Jurkat, Clone E6-1 (cell line): ENCODE results near the gene TCEAL1.
"Not testable (repeated sequence)": the region's sequence is repeated elsewhere in the genome, so short reads cannot be mapped to it uniquely, and the experiment has no call there.

Source experiments
- DNase-seq: peaks from one replicate; pipeline ENCODE4 v3.0.0-alpha.2; 2011; ENCODE audit warnings: low read depth, low spot score
- H3K4me3 ChIP-seq: 2 replicates; pipeline ENCODE4 v1.5.1; 2011; ENCODE audit warnings: mild to moderate bottlenecking, low read length, control low read depth, moderate library complexity

Gene TCEAL1

DNA sequence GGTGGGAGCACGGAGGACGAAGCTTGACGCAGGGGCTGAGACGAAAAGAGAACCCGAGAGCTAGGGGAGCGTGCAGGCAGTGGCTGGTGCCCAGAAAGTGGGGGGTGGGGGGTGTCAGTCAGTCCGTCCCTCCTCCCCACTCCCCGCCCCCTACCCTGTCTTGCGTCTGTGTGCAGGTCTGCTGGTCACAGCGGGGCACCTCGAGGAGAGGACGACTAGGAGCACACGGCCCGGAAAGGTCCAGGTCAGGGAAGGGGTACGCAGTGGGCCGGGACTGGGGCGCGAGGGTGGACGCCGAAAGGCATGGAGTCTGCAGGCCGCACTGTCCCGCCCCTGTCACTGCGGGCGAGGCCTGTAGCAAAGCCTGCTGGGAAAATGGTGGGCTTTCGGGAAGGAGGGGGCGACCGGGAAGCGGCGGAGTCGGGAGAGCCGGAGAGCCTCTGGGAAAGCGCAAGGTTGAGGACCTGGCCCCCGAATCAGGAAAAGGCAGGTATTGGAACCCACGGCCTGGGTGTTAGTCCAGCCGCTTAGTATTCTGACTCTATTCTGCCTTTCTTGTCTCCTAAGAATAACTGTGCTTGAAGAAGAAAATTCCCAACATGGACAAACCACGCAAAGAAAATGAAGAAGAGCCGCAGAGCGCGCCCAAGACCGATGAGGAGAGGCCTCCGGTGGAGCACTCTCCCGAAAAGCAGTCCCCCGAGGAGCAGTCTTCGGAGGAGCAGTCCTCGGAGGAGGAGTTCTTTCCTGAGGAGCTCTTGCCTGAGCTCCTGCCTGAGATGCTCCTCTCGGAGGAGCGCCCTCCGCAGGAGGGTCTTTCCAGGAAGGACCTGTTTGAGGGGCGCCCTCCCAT lies 769 bp downstream of the TCEAL1 start:
- DNase-seq = no peak
- peak overlapping the region; percentile 65 for H3K4me3 ChIP-seq

DNA sequence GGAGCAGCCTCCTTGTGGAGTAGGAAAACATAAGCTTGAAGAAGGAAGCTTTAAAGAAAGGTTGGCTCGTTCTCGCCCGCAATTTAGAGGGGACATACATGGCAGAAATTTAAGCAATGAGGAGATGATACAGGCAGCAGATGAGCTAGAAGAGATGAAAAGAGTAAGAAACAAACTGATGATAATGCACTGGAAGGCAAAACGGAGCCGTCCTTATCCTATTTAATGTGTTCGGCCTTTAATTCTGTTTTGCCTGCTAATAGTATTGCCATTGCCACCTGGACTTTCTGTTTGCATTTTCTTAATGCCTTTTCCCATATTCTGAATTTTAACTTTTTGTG lies 1.4 kb downstream of the TCEAL1 start:
- H3K4me3 ChIP-seq = no peak overlapping the region
- DNase-seq = no peak

DNA sequence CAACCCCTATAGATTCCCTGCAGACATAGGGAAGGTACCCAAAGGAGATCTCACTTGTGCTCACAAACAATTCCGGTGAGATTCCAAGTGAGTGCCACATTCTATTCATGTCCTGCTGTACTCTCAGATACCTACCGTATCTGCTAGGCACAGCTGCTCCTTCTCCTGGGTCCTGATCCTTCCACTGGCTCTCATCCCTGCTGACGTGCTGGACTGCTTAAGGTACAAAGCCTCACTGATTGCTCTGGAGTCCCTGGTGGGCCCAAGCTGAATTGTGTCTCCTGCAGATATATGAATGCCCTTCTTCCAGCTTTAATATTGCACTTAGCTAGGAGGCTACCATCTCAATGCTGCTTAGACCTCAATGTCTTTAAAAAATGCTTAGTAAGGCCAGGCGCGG lies 2.4 kb downstream of the TCEAL1 start:
- DNase-seq = no peak
- H3K4me3 ChIP-seq = no peak overlapping the region

DNA sequence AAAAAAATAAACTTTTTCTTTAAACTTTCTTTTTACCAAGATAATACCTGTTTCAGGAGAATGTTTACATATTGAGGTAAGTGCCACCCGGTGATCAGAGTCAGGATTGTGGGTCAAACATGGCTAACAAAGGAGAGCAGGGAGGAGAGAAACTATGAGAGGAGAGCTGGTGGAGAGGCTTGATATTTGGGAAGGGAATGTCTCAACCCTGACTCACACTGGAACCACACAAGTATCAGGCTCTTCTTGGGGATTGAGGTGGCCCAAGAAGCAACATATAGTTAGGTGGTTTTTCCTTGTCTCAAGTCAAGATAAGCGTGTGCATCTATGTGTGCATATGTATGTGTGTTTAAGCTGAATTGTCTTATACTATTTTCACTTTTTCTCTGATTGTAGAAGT lies 6.7 kb downstream of the TCEAL1 start:
- DNase-seq = no peak
- H3K4me3 ChIP-seq = no peak overlapping the region

DNA sequence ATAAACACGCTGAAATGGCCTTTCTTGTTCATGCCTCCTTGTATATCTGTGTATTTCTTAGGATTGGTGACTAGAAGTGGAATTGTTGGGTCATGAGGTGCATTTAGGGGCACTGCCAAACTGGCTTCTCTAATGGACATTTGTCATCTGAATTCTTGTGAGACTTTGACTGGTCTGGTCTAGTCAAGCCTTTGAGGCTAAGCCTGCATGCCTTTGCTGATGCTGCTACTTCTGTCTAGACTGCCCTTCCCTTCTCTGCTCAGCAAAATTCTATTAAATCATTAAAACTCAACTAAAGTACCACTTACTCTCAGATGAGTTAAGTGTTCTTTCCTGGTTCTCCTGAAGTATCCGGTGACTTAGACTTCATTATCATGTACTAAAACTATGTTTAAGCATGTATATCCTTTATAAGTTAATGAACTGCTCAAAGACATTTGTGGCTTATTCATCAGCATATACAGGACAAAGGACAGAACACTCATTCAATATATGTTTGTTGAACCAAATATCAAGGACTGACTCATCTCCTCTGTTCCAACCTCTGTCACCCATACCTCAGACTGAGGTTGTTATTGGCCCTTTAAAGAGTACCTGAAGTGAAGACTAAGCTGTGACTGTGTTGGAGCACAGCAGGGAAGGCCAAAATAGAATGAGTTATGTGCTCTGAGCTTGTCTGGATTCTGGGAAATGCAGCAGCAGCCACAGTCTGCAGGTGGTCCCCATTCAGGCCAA lies 9.0 kb downstream of the TCEAL1 start:
- H3K4me3 ChIP-seq = no peak overlapping the region

DNA sequence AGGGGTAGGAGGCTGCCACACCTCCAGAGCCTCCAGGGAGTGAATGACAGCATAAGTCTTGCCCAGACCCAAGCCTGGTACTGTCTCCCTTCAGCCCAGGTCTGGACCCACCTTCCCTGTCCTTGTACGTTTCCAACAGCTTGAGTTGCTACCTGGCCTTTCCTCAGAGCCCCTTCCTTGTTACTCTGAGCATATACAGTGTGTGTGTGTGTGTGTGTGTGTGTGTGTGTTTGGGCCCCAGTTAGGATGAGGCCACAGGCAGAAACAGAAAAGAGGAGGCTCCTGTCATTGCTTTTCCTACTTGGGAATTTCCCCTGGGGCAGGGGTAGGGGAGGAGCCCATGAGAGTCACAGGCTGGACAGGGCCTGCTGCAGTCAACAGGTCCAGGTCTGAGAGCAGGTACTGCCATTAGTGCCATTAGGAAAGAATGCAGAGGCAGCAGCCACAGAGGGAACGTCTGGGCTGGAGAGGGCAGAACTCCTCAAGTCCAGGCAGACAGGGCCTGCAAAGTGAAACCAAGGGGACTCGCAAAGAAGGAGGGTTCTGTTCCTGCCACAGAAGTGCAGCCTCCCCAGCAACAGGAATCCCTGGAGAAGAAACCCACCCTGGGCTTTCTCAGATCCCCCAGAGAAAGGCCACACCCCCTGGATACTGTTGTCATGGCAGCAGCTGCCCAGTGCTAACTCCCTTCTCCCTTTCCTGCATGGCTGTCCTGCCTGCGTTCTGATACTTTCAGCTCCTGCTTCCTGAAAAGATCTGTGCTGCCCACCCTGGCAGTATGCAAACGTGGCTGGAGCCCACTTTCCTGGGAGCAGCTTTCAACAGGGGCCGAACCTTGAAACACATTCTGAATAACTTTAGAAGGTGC lies 9.9 kb downstream of the TCEAL1 start:
- DNase-seq, H3K4me3 ChIP-seq: not testable (repeated sequence)

More for the DNA sequence above, 9.0 kb downstream of the TCEAL1 start:
- no peak for DNase-seq

DNA sequence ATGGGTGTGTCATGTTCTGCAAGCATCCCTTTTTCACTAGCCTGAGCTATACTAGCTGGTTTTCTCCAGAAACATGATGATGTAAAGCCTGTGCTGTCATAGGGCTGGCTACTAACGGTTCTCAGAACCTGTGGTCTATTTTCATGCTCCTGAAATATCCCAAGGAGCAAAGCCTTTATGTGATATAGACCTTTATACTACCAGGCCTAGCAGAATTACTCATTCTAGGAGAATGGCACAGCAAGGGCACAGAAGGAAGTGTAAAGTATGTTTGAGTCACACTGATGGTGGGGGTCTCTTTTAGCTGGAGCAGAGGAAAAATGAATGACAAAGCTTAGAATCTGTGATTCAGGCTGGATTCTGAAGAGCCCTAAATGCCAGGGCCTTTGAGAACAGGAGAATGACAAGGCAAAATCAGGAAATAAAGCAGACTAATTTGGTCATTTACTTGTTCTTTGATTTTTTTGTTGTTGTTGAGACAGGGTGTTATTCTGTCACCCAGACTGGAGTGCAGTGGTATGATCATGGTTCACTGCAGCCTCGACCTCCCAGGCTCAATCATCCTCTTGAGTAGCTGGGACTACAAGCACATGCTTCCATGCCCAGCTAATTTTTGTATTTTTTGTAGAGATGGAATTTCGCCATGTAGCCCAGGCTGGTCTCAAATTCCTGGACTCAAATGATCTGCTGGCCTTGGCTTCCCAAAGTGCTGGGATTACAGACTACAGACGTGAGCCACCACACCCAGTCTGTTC lies 11.8 kb downstream of the TCEAL1 start:
- H3K4me3 ChIP-seq = no peak overlapping the region
- DNase-seq = no peak

DNA sequence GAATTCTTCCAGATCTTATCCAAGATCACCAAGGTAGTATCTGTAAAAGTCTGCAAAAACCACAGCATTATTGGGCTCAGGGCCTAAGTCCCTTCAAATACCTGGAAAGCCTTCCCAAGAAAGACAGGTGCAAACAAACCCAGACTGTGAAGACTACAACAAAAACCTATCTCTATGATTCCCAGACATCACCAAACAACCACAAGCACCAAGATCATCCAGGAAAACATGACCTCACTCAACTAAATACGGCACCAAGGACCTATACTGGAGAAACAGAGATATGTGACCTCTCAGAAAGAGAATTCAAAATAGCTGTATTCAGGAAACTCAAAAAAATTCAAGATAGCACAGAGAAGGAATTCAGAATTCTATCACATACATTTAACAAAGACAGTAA lies 15.3 kb downstream of the TCEAL1 start:
- no peak for DNase-seq
- H3K4me3 ChIP-seq = no peak overlapping the region

DNA sequence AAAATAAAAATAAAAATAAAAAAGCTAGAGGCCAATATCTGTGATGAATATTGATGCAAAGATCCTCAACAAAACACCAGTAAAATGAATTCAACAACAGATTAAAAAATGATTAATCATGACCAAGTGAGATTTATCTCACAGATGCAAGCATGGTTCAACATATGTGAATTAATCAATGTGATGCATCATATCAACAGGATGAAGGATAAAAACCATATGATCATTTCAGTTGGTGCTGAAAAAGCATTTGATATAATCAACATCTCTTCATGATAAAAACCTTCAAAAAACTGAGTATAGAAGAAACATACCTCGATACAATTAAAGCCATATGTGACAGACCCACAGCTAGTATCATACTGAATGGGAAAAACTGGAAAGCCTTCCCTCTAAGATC lies 18.9 kb downstream of the TCEAL1 start:
- no peak overlapping the region for H3K4me3 ChIP-seq
- no peak for DNase-seq

DNA sequence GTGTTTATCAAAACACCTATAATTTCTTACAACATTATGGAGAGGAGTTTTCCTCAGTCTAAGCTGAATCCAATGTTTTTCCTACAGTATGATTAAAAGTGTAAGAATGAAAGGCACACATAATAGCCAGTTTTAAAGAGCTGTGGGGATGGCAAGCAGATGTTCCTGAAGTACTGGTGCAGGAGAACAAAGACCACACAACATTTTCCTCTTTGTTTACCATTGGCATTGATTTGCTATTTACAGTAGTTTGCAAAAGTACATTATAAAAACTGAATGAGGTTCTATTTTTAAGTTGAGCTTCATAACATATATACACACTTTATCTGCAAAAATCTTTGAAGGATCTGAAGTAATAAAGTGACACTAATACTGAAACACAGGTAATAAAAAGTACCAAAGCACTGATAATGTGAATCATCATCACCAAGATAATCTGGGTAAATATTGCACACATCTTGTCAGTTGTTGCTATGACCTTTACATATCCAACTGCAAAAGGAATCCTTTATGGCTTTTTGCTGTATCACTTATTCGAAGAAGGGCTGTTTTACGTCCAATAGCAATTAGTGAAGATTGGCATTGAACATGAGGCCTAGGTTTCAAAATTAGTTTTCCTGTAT lies 22.5 kb downstream of the TCEAL1 start:
- DNase-seq = no peak
- no peak overlapping the region for H3K4me3 ChIP-seq

DNA sequence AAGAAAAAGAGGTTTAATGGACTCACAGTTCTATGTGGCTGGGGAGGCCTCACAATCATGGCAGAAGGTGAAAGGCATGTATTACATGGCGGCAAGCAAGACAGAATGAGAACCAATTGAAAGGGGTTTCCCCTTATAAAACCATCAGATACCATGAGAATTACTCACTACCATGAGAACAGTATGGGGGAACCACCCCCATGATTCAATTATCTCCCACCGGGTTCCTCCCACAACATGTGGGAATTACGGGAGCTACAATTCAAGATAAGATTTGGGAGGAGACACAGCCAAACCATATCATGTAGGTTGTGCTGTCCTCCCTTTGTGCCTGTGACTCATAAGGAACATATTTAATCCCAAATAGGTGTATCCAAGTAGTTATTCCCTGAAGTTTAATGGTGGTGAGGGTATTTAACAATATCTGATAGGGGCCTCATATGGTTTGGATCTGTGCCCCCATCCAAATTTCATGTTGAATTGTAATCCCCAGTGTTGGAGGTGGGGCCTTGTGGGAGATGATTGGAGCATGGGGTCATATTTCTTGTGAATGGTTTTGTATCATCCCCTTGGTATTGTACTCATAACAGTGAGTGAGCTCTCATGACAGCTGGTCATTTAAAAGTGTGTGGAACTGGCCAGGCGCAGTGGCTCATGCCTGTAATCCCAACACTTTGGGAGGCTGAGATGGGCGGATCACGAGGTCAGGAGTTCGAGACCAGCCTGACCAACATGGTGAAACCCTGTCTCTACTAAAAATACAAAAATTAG lies 26.6 kb downstream of the TCEAL1 start:
- DNase-seq, H3K4me3 ChIP-seq: not testable (repeated sequence)

DNA sequence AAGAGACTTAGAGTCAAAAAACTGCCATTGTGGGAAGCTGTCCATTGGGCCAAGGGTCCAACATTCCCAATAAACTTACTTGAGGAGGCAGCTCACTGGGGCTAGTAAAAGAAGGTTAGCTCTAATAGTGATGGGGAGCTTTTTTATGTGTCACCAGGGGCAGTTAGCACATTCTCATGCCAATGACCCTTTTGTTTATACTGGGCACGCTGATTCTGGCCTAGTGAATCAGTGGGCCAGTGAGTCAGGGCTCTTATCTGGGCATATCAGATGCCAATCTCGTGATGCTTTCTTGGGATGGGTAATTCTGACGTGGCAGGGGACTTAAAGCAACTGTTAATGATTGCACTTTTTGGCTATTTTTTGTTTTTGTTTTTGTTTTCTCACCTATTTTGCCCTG lies 27.8 kb downstream of the TCEAL1 start:
- H3K4me3 ChIP-seq = no peak overlapping the region
- DNase-seq = no peak

DNA sequence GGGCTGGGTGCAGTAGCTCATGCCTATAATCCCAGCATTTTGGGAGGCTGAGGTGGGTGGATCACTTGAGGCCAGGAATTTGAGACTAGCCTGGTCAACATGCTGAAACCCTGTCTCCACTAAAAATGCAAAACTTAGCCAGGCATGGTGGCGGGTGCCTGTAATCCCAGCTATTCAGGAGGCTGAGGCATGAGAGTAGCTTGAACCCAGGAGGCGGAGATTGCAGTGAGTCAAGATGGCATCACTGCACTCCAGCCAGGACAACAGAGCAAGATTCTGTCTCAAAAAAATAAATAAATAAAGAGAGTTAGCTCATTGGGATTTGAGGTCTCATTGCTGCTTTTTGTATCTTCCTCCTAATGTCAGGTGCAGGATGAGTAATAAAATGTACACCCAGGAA lies 28.3 kb downstream of the TCEAL1 start:
- not testable (repeated sequence) for DNase-seq, H3K4me3 ChIP-seq

DNA sequence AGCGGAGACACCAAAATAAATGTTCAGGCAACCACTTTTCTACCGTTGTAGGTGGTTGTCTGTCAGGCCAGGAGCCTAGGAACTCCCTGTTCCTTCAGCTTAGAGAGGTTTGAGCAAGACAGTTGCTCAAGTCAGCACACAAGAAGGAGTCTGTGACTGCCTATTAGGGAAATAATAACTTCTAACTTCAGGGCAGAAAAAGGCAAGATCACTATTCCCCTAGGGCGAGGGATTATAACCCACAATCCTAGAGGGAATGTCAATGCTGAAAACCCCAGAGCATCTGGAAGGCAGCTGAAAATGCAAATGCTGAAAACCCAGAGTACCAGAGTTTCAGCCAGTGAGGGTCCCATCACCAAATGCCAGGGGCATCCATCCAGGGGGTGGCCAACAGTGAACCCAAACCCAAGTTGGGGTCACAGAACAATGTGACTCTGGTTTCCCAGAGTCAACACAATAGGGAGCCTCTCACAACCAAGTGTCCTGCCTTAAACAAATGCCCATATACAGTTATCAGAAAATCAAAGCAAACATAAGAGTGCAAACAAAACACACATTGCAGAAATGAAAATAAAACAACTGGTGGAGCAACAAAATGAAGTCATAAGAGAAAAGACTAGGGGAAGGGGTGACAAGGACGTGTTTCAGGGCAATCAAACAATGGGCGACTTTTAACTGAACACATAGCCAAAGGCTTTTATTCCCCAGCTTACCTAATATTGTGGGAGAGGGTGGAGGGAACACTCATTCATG lies 30.1 kb downstream of the TCEAL1 start:
- no peak overlapping the region for H3K4me3 ChIP-seq
- DNase-seq = no peak

DNA sequence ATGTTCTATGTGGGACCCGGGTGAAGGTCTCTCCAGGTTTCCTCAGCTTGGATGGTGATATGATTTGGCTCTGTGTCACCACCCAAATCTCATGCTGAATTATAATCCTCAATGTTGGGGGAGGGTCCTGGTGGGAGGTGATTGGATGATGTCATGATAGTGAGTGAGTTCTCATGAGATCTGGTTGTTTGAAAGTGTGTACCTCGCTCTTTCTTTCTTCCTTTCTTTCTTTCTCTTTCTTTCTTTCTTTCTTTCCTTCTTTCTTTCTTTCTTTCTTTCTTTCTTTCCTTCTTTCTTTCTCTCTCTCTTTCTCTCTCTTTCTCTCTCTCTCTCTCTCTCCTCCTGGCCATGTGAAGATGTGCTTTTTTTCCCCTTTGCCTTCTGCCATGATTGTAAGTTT lies 30.7 kb downstream of the TCEAL1 start:
- not testable (repeated sequence) for H3K4me3 ChIP-seq, DNase-seq

DNA sequence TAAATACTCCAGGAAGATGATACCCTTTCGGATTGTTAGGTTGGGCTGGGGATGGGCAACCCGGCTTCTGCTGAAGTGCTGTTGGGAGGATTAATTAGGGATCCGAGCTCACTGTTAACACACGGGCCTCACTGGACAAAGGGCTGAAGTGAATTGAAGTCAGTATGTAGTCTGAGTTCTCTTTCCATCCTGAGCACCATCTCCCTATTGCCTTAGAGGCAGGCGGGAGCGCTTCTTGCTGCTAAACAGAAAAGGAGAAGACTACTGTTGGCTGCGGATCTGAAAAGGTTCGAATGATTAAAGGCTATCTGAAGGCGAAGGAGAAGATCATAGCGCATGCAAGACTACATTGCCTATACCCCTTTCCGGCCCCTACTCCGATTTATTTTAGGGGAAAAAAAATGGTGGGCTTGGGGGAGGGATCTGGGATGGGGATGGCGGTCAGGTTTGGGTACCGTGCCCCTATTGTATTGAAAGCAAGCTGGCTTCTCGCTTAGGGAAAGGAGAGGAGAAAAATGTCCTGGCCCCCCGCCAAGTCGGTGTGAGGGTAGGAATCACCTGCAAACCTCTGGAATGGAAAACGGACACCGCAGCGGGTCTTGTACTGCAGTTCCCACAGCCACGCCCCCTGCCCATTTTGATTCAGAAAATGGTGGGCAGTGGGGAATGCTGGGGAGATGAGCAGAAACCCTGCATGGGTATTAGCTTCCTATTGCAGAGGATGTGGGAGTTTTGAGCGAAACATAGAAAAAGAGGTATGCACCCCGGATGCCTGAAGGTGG lies 35.4 kb downstream of the TCEAL1 start:
- no peak overlapping the region for H3K4me3 ChIP-seq
- DNase-seq = no peak
